Mesenteric fat pad (tissue), 1 donor: ENCODE data around the gene INPP5A. TPM values are rescaled to one million over a fixed set of nuclear protein-coding genes. Genes with fewer than 3 reads are reported as not detected.

ENCODE experiments used
- DNase-seq: peaks from one replicate; pipeline ENCODE4 v3.0.0-alpha.2; 2020; ENCODE audit warnings: low spot score
- total RNA-seq: library from RNA; stranded (reverse); fragmentation: NEBNext Ultra II Directional; extraction: Animal tissue kit (Norgen Biotek cat#: 25700); gene quantifications from one replicate; pipeline ENCODE4 v1.2.1, GENCODE V29; 2021
- donor health status: DM: yes; HTN: yes; CAD: no.

The INPP5A gene
- total RNA-seq, 1 donor from 2014 or later = 30.5 TPM

GRCh38 chr10:132712291-132712690, 174.7 kb downstream of the INPP5A start:
- no peak for DNase-seq

GRCh38 chr10:132712743-132713142, 175.2 kb downstream of the INPP5A start:
- DNase-seq = no peak

GRCh38 chr10:132713421-132714095, 176.0 kb downstream of the INPP5A start:
- DNase-seq = peak; percentile 80

GRCh38 chr10:132714096-132714985, 176.8 kb downstream of the INPP5A start:
- peak; percentile 82 for DNase-seq

- peak; percentile 86 for DNase-seq
Observed at GRCh38 chr10:132714986-132715775, 177.6 kb downstream of the INPP5A start.

GRCh38 chr10:132715776-132716680, 178.4 kb downstream of the INPP5A start:
- peak; percentile 79 for DNase-seq

GRCh38 chr10:132716691-132717490, 179.3 kb downstream of the INPP5A start:
- DNase-seq = peak; percentile 80

GRCh38 chr10:132721725-132722124, 184.1 kb downstream of the INPP5A start:
- DNase-seq = no peak

GRCh38 chr10:132722394-132723329, 185.1 kb downstream of the INPP5A start:
- DNase-seq = no peak

- no peak for DNase-seq
Observed at GRCh38 chr10:132723330-132723970, 185.9 kb downstream of the INPP5A start.

- no peak for DNase-seq
Observed at GRCh38 chr10:132724446-132724845, 186.9 kb downstream of the INPP5A start.

GRCh38 chr10:132725202-132725601, 187.6 kb downstream of the INPP5A start:
- DNase-seq = no peak

- DNase-seq = no peak
Observed at GRCh38 chr10:132726194-132726593, 188.6 kb downstream of the INPP5A start.

- no peak for DNase-seq
Observed at GRCh38 chr10:132726951-132727350, 189.4 kb downstream of the INPP5A start.

- DNase-seq = no peak
Observed at GRCh38 chr10:132727411-132727810, 189.8 kb downstream of the INPP5A start.

GRCh38 chr10:132728321-132728720, 190.7 kb downstream of the INPP5A start:
- DNase-seq = no peak

GRCh38 chr10:132728741-132729140, 191.2 kb downstream of the INPP5A start:
- no peak for DNase-seq
